Astrocyte (in vitro differentiated cells and primary cell): Measurements from ENCODE around the gene GAD2. TPM values are rescaled to one million over a fixed set of nuclear protein-coding genes. Genes with fewer than 3 reads are reported as not detected.

Experiments
- DNase-seq: peaks from one replicate; pipeline ENCODE4 v3.0.0-alpha.2; 2010; ENCODE audit warnings: low read depth
- FAIRE-seq: peaks from 2 replicates; lab custom pipeline; 2011; peaks lifted over from hg19 to GRCh38; lab: Jason Lieb, UNC
- H2AFZ ChIP-seq: 2 replicates; pipeline ENCODE4 v1.6.0; 2012; ENCODE audit warnings: low read depth, low read length, inconsistent platforms
- H3K27ac ChIP-seq: 2 replicates; pipeline ENCODE4 v1.5.1; 2011; ENCODE audit warnings: low read depth, low read length, inconsistent platforms
- H3K27me3 ChIP-seq: 2 replicates; pipeline ENCODE4 v1.6.0; 2011; ENCODE audit warnings: low read length, inconsistent platforms; ENCODE audit not compliant: insufficient read depth
- H3K36me3 ChIP-seq: 2 replicates; pipeline ENCODE4 v1.5.1; 2011; ENCODE audit warnings: low read length, inconsistent platforms; ENCODE audit not compliant: insufficient read depth
- H3K4me1 ChIP-seq: 2 replicates; pipeline ENCODE4 v1.5.1; 2011; ENCODE audit warnings: low read length, inconsistent platforms; ENCODE audit not compliant: insufficient read depth
- H3K4me2 ChIP-seq: 2 replicates; pipeline ENCODE4 v1.6.0; 2012; ENCODE audit warnings: low read length, inconsistent platforms
- H3K4me3 ChIP-seq: 2 replicates; pipeline ENCODE4 v1.5.1; 2011; ENCODE audit warnings: low read depth, mild to moderate bottlenecking, low read length, inconsistent platforms; ENCODE audit not compliant: insufficient read depth
- H3K79me2 ChIP-seq: 2 replicates; pipeline ENCODE4 v1.6.0; 2012; ENCODE audit warnings: mild to moderate bottlenecking, low read length, inconsistent platforms; ENCODE audit not compliant: insufficient read depth
- H3K9ac ChIP-seq: 2 replicates; pipeline ENCODE4 v1.6.0; 2012; ENCODE audit warnings: mild to moderate bottlenecking, low read length, inconsistent platforms
- H3K9me3 ChIP-seq: 2 replicates; pipeline ENCODE4 v1.5.1; 2012; ENCODE audit warnings: low read depth, mild to moderate bottlenecking, low read length, inconsistent platforms; ENCODE audit not compliant: insufficient read depth
- H4K20me1 ChIP-seq: 2 replicates; pipeline ENCODE4 v1.6.0; 2012; ENCODE audit warnings: low read length, inconsistent platforms; ENCODE audit not compliant: insufficient read depth
- H3K27ac Mint-ChIP-seq: one replicate; pipeline ENCODE4 v1.8.0; 2021; ENCODE audit warnings: mild to moderate bottlenecking, mixed read lengths; ENCODE audit not compliant: unreplicated experiment
- H3K27me3 Mint-ChIP-seq: one replicate; pipeline ENCODE4 v1.8.0; 2021; ENCODE audit warnings: low read depth, mixed read lengths; ENCODE audit not compliant: unreplicated experiment
- H3K36me3 Mint-ChIP-seq: one replicate; pipeline ENCODE4 v1.8.0; 2021; ENCODE audit warnings: low read depth, mixed read lengths; ENCODE audit not compliant: unreplicated experiment
- H3K4me1 Mint-ChIP-seq: one replicate; pipeline ENCODE4 v1.8.0; 2021; ENCODE audit warnings: low read depth, mixed read lengths; ENCODE audit not compliant: unreplicated experiment
- H3K4me3 Mint-ChIP-seq: one replicate; pipeline ENCODE4 v1.8.0; 2021; ENCODE audit warnings: mild to moderate bottlenecking, moderate library complexity, mixed read lengths; ENCODE audit not compliant: unreplicated experiment
- H3K9me3 Mint-ChIP-seq: one replicate; pipeline ENCODE4 v1.8.0; 2021; ENCODE audit warnings: mild to moderate bottlenecking, mixed read lengths; ENCODE audit not compliant: unreplicated experiment
- CTCF ChIP-seq: IDR thresholded peaks from 2 replicates; pipeline ENCODE4 v1.5.1; 2011; ENCODE audit warnings: low read depth, mild to moderate bottlenecking, inconsistent platforms, low read length, moderate library complexity; ENCODE audit not compliant: insufficient read depth
- EZH2 ChIP-seq: IDR thresholded peaks from 2 replicates; pipeline ENCODE4 v1.6.1; 2012; ENCODE audit warnings: mild to moderate bottlenecking, low read length, inconsistent platforms; ENCODE audit not compliant: insufficient read depth
- total RNA-seq: library from RNA; stranded (reverse); gene quantifications from 2 replicates; pipeline ENCODE4 v1.2.1, GENCODE V29; 2021

Gene GAD2
- total RNA-seq, 1 donor from 2014 or later, result not detected

DNA sequence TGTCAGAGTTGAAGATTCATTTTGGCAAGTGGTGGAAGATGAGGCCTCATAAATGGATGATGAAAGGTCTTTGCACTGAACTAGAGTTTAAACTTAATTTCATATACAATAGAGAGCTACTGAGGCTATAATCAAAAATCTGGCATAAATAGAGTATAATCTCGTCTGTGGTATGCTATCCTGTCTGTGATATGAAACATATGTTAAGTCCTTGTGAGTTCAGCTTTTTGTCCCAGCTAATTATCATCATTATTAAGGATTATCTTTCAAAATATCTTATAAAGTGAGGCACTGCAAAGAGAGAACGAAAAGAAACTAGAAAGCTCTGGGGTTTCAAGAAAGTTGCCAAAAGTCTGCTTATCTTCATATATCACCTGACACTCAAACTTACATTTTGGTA, 83.4 kb downstream of the GAD2 start:
- Histone ChIP-seq H2AFZ (no peak overlapping the region), H3K79me2 (no peaks in the 10 kb centered on the region), H3K27ac (no peak overlapping the region), H3K4me1 (no peaks in the 10 kb centered on the region), H3K27me3 (no peaks in the 10 kb centered on the region), H3K9ac (no peak overlapping the region), H3K36me3 (no peaks in the 10 kb centered on the region), H3K9me3 (no peaks in the 10 kb centered on the region), H4K20me1 (no peaks in the 10 kb centered on the region), H3K4me3 (no peak overlapping the region), H3K4me2 (no peak overlapping the region)
- Mint-ChIP-seq H3K4me1 (no peaks in the 10 kb centered on the region), H3K27me3 (peaks cover 2% of the 10 kb centered on the region), H3K4me3 (no peak overlapping the region), H3K36me3 (no peaks in the 10 kb centered on the region), H3K9me3 (no peaks in the 10 kb centered on the region), H3K27ac (no peak overlapping the region)
- DNase-seq (no peak), FAIRE-seq (no peak)
- TF ChIP-seq EZH2, result no peak
- TF ChIP-seq CTCF, result no peak

DNA sequence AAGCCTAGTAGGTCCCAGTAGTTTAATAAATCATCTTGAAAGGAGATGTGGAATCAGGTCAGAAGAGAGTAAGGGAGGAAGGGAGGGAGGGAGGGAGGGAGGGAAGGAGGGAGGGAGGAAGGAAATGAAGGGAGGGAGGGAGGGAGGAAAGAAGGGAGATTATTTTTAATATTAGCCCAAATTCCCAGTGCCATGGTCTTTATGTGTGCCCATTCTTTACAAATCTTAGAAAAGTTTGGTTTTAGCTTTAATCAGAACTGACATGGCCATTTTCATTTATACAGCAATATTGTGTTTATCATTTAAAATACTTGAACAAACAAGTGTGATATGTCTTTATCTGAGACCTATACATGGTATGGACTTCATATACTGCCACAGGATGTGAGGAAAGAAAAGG, 86.8 kb downstream of the GAD2 start:
- no peak overlapping the region for H3K9ac ChIP-seq
- Mint-ChIP-seq H3K9me3 (peaks cover 2% of the 10 kb centered on the region), H3K27ac (no peak overlapping the region), H3K4me1 (no peaks in the 10 kb centered on the region), H3K4me3 (no peak overlapping the region), H3K36me3 (no peaks in the 10 kb centered on the region), H3K27me3 (peaks cover 8% of the 10 kb centered on the region)
- no peak overlapping the region for H3K4me3 ChIP-seq
- H3K27ac ChIP-seq, result no peak overlapping the region
- no peaks in the 10 kb centered on the region for H3K4me1 ChIP-seq
- H2AFZ ChIP-seq, result no peak overlapping the region
- TF ChIP-seq CTCF (no peak), EZH2 (no peak)
- no peaks in the 10 kb centered on the region for H4K20me1 ChIP-seq
- H3K79me2 ChIP-seq, result no peaks in the 10 kb centered on the region
- FAIRE-seq (no peak), DNase-seq (no peak)
- no peak overlapping the region for H3K4me2 ChIP-seq
- H3K36me3 ChIP-seq, result no peaks in the 10 kb centered on the region
- H3K27me3 ChIP-seq, result no peaks in the 10 kb centered on the region
- no peaks in the 10 kb centered on the region for H3K9me3 ChIP-seq

GRCh38 chr10:26310361-26310760, 93.8 kb downstream of the GAD2 start:
- Histone ChIP-seq H3K9ac (no peak overlapping the region), H3K4me1 (no peaks in the 10 kb centered on the region), H3K27me3 (no peaks in the 10 kb centered on the region), H3K4me2 (no peak overlapping the region), H3K4me3 (no peak overlapping the region), H3K36me3 (no peaks in the 10 kb centered on the region), H3K9me3 (no peaks in the 10 kb centered on the region), H2AFZ (no peak overlapping the region), H3K79me2 (no peaks in the 10 kb centered on the region), H4K20me1 (no peaks in the 10 kb centered on the region), H3K27ac (no peak overlapping the region)
- Mint-ChIP-seq H3K36me3 (no peaks in the 10 kb centered on the region), H3K4me3 (no peak overlapping the region), H3K4me1 (no peaks in the 10 kb centered on the region), H3K9me3 (peaks cover 4% of the 10 kb centered on the region), H3K27me3 (peaks cover 6% of the 10 kb centered on the region), H3K27ac (no peak overlapping the region)
- FAIRE-seq (no peak), DNase-seq (no peak)
- no peak for TF ChIP-seq EZH2
